GM19023 (cell line): ENCODE results near the gene TNFRSF12A.
"Not testable (repeated sequence)": the region's sequence is repeated elsewhere in the genome, so short reads cannot be mapped to it uniquely, and the experiment has no call there.

Experiments
- ATAC-seq: cut with Tn5 transposase; IDR thresholded peaks from one replicate; pipeline ENCODE4 v1.9.1; 2021; ENCODE audit warnings: mild to moderate bottlenecking, moderate library complexity; ENCODE audit not compliant: unreplicated experiment

The TNFRSF12A gene

GRCh38 chr16:3060339-3061127, 40.4 kb downstream of the TNFRSF12A start:
- ATAC-seq: no peak

DNA sequence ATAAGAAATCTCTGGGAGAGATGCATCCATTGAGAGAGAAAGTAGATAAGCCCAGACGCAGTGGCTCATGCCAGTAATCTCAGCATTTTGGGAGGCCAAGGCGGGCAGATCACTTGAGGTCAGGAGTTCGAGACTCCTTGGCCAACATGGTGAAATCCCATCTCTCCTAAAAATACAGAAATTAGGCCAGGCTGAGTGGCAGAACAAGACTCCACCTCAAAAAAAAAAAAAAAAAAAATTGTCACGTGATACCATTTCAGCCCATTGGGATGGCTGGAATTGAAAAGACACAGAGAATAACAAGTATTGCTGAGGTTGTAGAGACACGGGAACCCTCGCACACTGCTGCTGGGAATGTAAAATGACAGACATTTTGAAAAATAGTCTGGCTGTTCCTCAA, 42.4 kb downstream of the TNFRSF12A start:
- no peak for ATAC-seq

DNA sequence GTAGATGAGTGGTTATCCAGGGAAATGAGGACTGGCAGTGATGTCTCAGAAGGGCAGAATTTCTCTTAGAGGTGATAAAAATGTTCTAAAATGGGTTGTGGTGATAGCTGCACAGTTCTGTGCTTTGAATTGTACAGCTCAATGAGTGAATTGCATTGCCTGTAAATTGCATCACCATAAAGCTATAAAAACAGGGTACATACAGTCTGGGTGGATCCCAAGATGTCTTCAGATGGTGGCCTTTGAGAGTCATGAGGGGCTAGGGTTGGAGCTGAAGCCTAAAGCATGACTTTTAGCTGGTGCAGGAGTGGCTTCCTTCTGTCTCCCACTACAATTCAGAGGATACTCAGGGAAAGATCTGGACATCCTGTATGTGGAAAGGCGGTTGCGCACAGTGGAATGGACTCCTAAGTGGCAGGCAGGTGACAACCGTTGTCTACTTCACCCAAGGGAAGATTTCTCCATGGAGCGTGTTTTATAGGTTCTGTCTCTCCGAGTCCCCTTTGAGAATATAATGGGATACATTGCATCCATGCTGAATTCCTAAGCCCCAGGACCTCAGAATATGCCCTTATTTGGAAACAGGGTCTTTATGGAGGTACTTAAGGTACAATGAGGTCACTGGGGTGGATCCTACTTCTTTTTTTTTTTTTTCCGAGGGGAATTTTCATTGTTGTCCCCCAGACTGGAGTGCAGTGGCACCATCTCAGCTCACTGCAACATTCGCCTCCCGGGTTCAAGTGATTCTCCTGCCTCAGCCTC, 43.6 kb downstream of the TNFRSF12A start:
- no peak for ATAC-seq

DNA sequence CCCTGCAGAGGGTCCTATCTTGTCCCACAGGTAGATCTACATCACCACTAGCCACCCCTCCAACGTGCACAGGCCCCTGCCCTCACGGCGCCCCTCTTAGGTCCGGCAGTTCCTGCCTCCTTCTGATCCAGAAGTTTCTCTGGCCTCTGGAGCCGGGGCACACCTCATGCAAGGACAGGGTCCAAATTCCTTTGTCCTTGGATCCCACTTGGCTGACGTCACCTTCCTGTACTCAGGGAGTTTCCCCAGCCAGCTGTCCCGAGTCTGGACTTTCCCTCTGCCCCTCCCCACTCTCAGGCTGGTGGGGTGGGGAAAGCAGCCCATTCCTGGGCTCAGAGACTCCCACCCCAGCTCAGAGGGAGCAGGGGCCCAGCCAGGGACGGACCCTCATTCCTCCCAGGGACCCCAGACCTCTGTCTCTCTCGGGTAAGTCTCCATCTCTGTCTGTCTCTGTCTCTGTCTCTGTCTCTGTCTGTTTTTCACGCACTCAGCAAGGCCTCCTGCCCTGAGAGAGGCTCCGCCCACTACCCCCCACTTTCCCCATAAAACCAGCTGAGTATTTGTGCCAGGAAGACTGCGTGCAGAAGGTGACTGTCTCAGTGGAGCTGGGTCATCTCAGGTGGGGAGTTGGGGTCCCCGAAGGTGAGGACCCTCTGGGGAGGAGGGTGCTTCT, 45.0 kb downstream of the TNFRSF12A start, which contains the start of gene IL32:
TSS of gene IL32 (plus strand) at position 572 of the 673 bp plus-strand sequence. CDS start 172 bp downstream, outside the sequence.
- ATAC-seq: no peak

- no peak for ATAC-seq
These were observed 45.7 kb downstream of the TNFRSF12A start for GRCh38 chr16:3065742-3066439.

- ATAC-seq: no peak
These were observed 46.2 kb downstream of the TNFRSF12A start for GRCh38 chr16:3066440-3066748.

GRCh38 chr16:3068487-3068886, 48.3 kb downstream of the TNFRSF12A start:
- ATAC-seq: no peak

DNA sequence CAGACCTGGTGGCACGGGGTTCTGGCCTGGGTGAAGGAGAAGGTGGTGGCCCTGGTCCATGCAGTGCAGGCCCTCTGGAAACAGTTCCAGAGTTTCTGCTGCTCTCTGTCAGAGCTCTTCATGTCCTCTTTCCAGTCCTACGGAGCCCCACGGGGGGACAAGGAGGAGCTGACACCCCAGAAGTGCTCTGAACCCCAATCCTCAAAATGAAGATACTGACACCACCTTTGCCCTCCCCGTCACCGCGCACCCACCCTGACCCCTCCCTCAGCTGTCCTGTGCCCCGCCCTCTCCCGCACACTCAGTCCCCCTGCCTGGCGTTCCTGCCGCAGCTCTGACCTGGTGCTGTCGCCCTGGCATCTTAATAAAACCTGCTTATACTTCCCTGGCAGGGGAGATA, 49.0 kb downstream of the TNFRSF12A start:
- ATAC-seq: not testable (repeated sequence)

DNA sequence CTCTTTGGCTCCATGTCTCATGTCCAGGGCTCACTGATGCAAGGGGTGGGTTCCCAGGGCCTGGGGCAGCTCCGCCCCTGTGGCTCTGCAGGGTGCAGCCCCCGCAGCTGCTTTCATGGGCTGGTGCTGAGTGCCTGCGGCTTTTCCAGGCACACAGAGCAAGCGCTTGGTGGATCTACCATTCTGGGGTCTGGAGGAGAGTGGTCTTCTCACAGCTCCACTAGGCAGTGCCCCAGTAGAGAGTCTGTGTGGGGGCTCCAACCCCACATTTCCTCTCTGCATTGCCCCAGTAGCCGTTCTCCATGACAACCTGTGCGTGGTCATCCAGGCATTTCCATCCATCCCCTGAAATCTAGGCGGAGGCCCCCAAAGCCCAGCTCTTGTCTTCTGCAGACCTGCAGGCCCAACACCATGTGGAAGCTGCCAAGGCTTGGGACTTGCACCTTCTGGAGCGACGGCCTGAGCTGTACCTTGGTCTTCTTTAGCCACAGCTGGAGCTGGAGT, 50.5 kb downstream of the TNFRSF12A start:
- no peak for ATAC-seq

DNA sequence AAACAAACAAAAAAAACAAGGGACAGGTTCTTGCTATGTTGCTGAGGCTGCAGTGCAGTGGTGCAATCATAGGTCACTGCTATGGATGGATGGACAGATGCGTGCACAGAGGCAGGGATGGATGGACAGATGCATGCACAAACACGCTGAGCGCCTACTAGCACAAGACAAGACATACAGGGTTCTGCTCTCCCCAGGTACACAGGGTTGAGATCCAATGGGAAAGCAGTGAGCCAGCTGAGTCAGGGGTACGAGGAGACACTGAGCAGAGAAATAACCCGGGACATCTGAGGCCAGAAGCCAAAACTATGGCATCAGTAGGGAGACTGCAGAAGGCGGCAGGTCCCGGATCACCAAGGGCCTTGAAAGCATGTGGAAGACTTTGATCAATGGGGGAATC, 51.5 kb downstream of the TNFRSF12A start:
- no peak for ATAC-seq
